Measurements from ENCODE around the gene MYO1B.

MYO1B gene

GRCh38 chr2:191383486-191383885, 138.3 kb downstream of the MYO1B start:
- H3K4me3 ChIP-seq (ENCODE audit: low read length) = no peak overlapping the region
- DNase-seq (ENCODE audit: low read depth) = no peak
- TF ChIP-seq, protein P1, sequence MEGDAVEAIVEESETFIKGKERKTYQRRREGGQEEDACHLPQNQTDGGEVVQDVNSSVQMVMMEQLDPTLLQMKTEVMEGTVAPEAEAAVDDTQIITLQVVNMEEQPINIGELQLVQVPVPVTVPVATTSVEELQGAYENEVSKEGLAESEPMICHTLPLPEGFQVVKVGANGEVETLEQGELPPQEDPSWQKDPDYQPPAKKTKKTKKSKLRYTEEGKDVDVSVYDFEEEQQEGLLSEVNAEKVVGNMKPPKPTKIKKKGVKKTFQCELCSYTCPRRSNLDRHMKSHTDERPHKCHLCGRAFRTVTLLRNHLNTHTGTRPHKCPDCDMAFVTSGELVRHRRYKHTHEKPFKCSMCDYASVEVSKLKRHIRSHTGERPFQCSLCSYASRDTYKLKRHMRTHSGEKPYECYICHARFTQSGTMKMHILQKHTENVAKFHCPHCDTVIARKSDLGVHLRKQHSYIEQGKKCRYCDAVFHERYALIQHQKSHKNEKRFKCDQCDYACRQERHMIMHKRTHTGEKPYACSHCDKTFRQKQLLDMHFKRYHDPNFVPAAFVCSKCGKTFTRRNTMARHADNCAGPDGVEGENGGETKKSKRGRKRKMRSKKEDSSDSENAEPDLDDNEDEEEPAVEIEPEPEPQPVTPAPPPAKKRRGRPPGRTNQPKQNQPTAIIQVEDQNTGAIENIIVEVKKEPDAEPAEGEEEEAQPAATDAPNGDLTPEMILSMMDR (conservative IDR thresholded peaks at IDR 0.05; ENCODE audit: low read depth, low read length) = no peak

DNA sequence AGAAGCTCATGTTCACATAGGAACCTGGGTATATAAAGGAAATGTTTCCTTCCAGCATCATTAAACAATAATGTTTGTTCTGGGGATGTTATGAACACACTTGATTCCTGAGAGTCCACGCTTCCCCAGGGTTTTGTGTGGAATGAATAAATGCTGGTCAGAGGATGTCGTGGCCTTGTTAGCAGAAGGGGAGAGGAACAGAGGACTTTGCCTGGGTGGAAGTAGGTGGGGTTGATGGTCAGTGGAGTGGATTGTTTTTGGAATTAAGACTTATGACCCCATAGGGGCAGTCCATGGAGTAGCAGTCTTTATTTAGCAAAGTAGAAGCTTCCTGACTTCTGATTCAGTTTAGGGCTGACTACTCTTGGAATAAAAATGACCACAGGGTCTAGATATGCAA, 139.6 kb downstream of the MYO1B start:
- TF ChIP-seq, protein P1 (conservative IDR thresholded peaks at IDR 0.05; ENCODE audit: low read depth, low read length) = no peak
- H3K4me3 ChIP-seq (ENCODE audit: low read length) = no peak overlapping the region
- no peak for DNase-seq (ENCODE audit: low read depth)

DNA sequence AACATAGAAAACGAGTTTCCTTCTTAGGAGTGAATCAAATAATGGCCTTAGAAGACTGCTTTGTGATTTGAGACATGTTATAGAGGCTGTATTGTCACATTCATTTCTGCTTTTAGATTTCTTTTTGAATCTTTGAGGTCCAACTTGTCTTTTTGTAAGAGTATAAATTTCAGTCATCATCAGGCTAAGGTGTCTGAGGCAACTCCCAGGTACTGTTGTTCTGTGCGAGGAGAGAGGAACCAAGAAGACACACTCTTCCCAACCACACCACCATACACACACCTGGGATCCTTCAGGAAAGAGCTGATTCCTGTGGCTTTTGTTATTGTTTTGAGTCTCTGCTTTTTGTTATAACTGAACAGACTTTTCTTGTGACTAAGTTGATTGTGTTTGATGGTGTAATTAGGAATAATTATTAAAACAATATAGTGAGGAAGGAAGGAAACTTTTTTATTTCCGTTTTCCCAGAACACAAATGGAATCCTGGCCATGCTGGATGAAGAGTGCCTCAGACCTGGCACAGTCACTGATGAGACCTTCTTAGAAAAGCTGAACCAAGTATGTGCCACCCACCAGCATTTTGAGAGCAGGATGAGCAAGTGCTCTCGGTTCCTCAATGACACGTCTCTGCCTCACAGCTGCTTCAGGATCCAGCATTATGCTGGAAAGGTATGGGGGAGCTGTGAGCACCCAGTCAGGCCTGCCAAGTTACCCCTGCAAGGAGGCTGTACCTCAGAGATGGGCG, 140.4 kb downstream of the MYO1B start:
- no peak for DNase-seq (ENCODE audit: low read depth)
- TF ChIP-seq, protein P1 (conservative IDR thresholded peaks at IDR 0.05; ENCODE audit: low read depth, low read length) = no peak
- H3K4me3 ChIP-seq (ENCODE audit: low read length) = no peak overlapping the region

DNA sequence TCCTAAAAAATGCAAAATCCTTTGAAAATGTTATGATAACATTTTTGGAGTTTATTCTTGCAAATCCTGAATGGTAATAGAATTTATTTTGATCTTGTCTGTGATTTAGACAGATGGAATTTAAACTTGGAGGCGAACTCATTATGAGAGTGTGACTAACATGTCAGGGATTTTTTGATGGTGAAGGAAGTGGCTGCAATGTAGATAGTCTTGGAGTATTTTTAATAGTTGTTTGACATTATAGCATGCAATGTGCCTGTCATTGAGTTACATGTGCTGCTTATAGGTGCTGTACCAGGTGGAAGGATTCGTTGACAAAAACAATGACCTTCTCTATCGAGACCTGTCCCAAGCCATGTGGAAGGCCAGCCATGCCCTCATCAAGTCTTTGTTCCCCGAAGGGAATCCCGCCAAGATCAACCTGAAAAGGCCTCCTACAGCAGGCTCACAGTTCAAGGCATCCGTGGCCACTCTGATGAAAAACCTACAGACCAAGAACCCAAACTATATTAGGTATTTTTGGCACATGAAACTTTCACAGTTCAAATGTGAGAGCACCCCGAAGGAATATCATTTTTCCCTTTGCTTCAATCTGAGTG, 141.8 kb downstream of the MYO1B start:
- H3K4me3 ChIP-seq (ENCODE audit: low read length) = no peak overlapping the region
- TF ChIP-seq, protein P1 (conservative IDR thresholded peaks at IDR 0.05; ENCODE audit: low read depth, low read length) = no peak
- DNase-seq (ENCODE audit: low read depth) = peak; percentile 45

DNA sequence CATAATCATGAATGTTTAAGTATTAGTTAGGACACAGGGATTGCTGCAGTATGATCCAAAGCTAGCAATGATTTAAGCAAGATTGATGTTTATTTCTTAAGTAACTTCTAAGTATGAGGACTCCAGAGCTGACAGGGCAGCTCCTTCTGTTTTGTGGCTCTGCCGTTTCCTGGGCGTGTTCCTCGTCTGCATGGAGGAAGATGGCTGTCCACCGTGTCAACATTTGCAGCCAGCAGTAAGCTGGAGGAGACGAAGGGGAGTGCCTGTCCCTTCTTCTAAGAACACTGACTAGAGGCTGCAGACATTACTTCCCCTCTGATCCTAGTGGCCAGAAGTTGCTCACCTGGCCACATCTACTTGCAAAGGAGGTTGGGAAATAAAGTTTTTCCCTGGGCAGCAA, 144.1 kb downstream of the MYO1B start:
- TF ChIP-seq, protein P1 (conservative IDR thresholded peaks at IDR 0.05; ENCODE audit: low read depth, low read length) = no peak
- no peak for DNase-seq (ENCODE audit: low read depth)
- H3K4me3 ChIP-seq (ENCODE audit: low read length) = no peak overlapping the region

DNA sequence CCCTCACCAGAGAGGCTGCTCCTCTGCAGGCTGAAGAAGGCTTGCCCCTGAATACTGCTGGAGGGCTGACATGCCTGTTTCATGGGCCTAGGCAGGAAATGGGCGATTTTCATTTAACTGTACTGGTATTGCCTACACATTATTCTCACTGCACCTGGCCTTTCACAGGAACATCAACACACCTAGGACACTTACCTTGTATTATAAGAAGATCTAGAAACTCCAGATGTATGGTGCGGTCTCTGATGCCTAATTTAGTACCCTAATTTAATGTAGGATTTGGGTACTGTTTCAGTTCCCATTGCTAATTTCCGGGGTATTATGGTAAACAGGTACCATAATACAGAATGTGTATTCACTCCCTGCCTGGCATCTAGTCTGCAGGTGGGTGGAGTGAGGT, 146.0 kb downstream of the MYO1B start:
- H3K4me3 ChIP-seq (ENCODE audit: low read length) = no peak overlapping the region
- DNase-seq (ENCODE audit: low read depth) = no peak
- TF ChIP-seq, protein P1 (conservative IDR thresholded peaks at IDR 0.05; ENCODE audit: low read depth, low read length) = no peak

DNA sequence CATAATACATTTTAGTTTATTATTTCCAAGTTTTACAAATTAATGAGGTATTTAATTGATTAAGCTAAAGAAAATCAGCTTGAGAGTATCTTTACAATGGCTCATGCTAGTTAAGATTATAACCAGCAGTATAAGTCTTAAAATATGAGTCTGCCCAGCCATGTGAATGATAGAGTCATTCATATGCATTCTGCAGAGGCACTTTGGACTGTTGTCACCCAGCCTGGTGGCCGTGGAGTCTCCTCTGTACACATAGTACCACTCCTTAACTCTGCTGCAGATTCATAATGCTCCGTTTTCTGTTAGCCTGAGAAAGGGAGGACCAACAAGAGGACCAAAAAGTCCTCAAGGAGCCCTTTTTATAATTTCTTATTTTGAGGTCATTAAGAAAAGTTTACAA, 148.8 kb downstream of the MYO1B start:
- H3K4me3 ChIP-seq (ENCODE audit: low read length) = no peak overlapping the region
- TF ChIP-seq, protein P1 (conservative IDR thresholded peaks at IDR 0.05; ENCODE audit: low read depth, low read length) = no peak
- no peak for DNase-seq (ENCODE audit: low read depth)
